CD4-positive, alpha-beta T cell treated with Interferon alpha-2 for 1 hour (primary cell): Measurements from ENCODE around the gene OR10A6.
A peak's percentile ranks its signal among the peaks of the same experiment; 100 is the strongest.

Source experiments
- DNase-seq, 2 donors: peaks; one replicate each; pipeline ENCODE4 v3.0.0-alpha.2; 2020 to 2022

The OR10A6 gene

GRCh38 chr11:7909585-7910285, 21.3 kb downstream of the OR10A6 start:
- DNase-seq: no peak

GRCh38 chr11:7907121-7907520, 23.9 kb downstream of the OR10A6 start:
- DNase-seq: no peak

- DNase-seq: no peak
Observed at GRCh38 chr11:7906481-7906880, 24.6 kb downstream of the OR10A6 start.

- no peak for DNase-seq
Observed at GRCh38 chr11:7905961-7906429, 25.1 kb downstream of the OR10A6 start.

GRCh38 chr11:7905549-7905948, 25.5 kb downstream of the OR10A6 start:
- no peak for DNase-seq

GRCh38 chr11:7904917-7905316, 26.2 kb downstream of the OR10A6 start:
- DNase-seq: no peak

GRCh38 chr11:7903940-7904339, 27.1 kb downstream of the OR10A6 start:
- no peak for DNase-seq

- DNase-seq: no peak
Observed at GRCh38 chr11:7901319-7901854, 29.7 kb downstream of the OR10A6 start.

GRCh38 chr11:7900686-7901085, 30.4 kb downstream of the OR10A6 start:
- no peak for DNase-seq

- no peak for DNase-seq
Observed at GRCh38 chr11:7899418-7899817, 31.6 kb downstream of the OR10A6 start.

- DNase-seq: no peak
Observed at GRCh38 chr11:7898666-7899283, 32.3 kb downstream of the OR10A6 start.

GRCh38 chr11:7896009-7896785, 34.9 kb downstream of the OR10A6 start:
- DNase-seq: no peak

GRCh38 chr11:7894251-7894650, 36.8 kb downstream of the OR10A6 start:
- no peak for DNase-seq

GRCh38 chr11:7893796-7894195, 37.3 kb downstream of the OR10A6 start:
- DNase-seq: no peak

GRCh38 chr11:7892840-7893254, 38.2 kb downstream of the OR10A6 start:
- peak in 1 of 2 donors; percentile 58 for DNase-seq

- no peak for DNase-seq
Observed at GRCh38 chr11:7892059-7892699, 38.9 kb downstream of the OR10A6 start.

GRCh38 chr11:7890417-7891172, 40.5 kb downstream of the OR10A6 start:
- no peak for DNase-seq

GRCh38 chr11:7889985-7890384, 41.1 kb downstream of the OR10A6 start:
- no peak for DNase-seq

- DNase-seq: no peak
Observed at GRCh38 chr11:7882860-7883259, 48.2 kb downstream of the OR10A6 start.
